ENCODE measurements around the gene BEND2.

- TF ChIP-seq CTCF (IDR thresholded peaks at IDR 0.05; ENCODE audit: low read depth, low read length) (no peak), MAX (IDR thresholded peaks at IDR 0.05; ENCODE audit: low read depth, low read length) (no peak)
Measured at GRCh38 chrX:18158963-18159362, 61.7 kb downstream of the BEND2 start.

Data from NB4 (cell line).